KBM-7 (cell line): ENCODE measurements around the gene HIC1.

Experiments
- DNase-seq: peaks from one replicate; pipeline ENCODE4 v3.0.0-alpha.2; 2015
- in situ Hi-C: fragments of 300-500 bp; cut with MboI; formaldehyde crosslinking; loops from 2 replicates; pipeline ENCODE4 v1.14.3; 2020; ENCODE audit warnings: low sequenced_read_pairs, low pct_unique_long_range_greater_than_20kb, mixed read lengths

Gene HIC1

GRCh38 chr17:2056206-2057174, 1.6 kb downstream of the HIC1 start:
- in situ Hi-C loops: loop anchor here (25.0 kb wide), 1 partner anchor 181 kb away; no protein-coding TSS in a partner anchor
- no peak for DNase-seq

GRCh38 chr17:2057175-2057759, 2.4 kb downstream of the HIC1 start:
- no peak for DNase-seq
- in situ Hi-C loops: loop anchor here (25.0 kb wide), 1 partner anchor 180 kb away; no protein-coding TSS in a partner anchor

- in situ Hi-C loops: loop anchor here (25.0 kb wide), 1 partner anchor 179 kb away; no protein-coding TSS in a partner anchor
These were observed 3.1 kb downstream of the HIC1 start for GRCh38 chr17:2057760-2058585.

GRCh38 chr17:2058586-2059546, 4.0 kb downstream of the HIC1 start:
- peak; percentile 86 for DNase-seq

More at GRCh38 chr17:2057760-2058585, 3.1 kb downstream of the HIC1 start:
- no peak for DNase-seq

GRCh38 chr17:2059547-2060384, 4.9 kb downstream of the HIC1 start:
- in situ Hi-C loops: loop anchor here (25.0 kb wide), 1 partner anchor 178 kb away; no protein-coding TSS in a partner anchor
- no peak for DNase-seq

More at GRCh38 chr17:2058586-2059546, 4.0 kb downstream of the HIC1 start:
- in situ Hi-C loops: loop anchor here (25.0 kb wide), 1 partner anchor 178 kb away; no protein-coding TSS in a partner anchor

- no peak for DNase-seq
- in situ Hi-C loops: loop anchor here (25.0 kb wide), 1 partner anchor 177 kb away; no protein-coding TSS in a partner anchor
These were observed 5.4 kb downstream of the HIC1 start for GRCh38 chr17:2060385-2060658.

GRCh38 chr17:2060681-2061440, 6.0 kb downstream of the HIC1 start:
- no peak for DNase-seq
- in situ Hi-C loops: loop anchor here (25.0 kb wide), 1 partner anchor 176 kb away; no protein-coding TSS in a partner anchor

GRCh38 chr17:2061441-2061958, 6.6 kb downstream of the HIC1 start:
- no peak for DNase-seq
- in situ Hi-C loops: loop anchor here (25.0 kb wide), 1 partner anchor 176 kb away; no protein-coding TSS in a partner anchor

- no peak for DNase-seq
These were observed 7.8 kb downstream of the HIC1 start for GRCh38 chr17:2062571-2063183.

GRCh38 chr17:2063261-2064146, 8.6 kb downstream of the HIC1 start:
- in situ Hi-C loops: loop anchor here (25.0 kb wide), 1 partner anchor 174 kb away; no protein-coding TSS in a partner anchor
- DNase-seq: no peak

More at GRCh38 chr17:2062571-2063183, 7.8 kb downstream of the HIC1 start:
- in situ Hi-C loops: loop anchor here (25.0 kb wide), 1 partner anchor 175 kb away; no protein-coding TSS in a partner anchor

- DNase-seq: no peak
- in situ Hi-C loops: loop anchor here (25.0 kb wide), 1 partner anchor 173 kb away; no protein-coding TSS in a partner anchor
These were observed 9.2 kb downstream of the HIC1 start for GRCh38 chr17:2064147-2064489.

- DNase-seq: no peak
- in situ Hi-C loops: loop anchor here (25.0 kb wide), 1 partner anchor 173 kb away; no protein-coding TSS in a partner anchor
These were observed 9.6 kb downstream of the HIC1 start for GRCh38 chr17:2064520-2064971.

- in situ Hi-C loops: loop anchor here (25.0 kb wide), 1 partner anchor 172 kb away; no protein-coding TSS in a partner anchor
- DNase-seq: peak; percentile 75
These were observed 10.3 kb downstream of the HIC1 start for GRCh38 chr17:2064980-2065785.

GRCh38 chr17:2065949-2066400, 11.1 kb downstream of the HIC1 start:
- in situ Hi-C loops: loop anchor here (25.0 kb wide), 1 partner anchor 171 kb away; no protein-coding TSS in a partner anchor
- no peak for DNase-seq
